ENCODE measurements around the gene FANCC. TPM values are rescaled to one million over a fixed set of nuclear protein-coding genes. Genes with fewer than 3 reads are reported as not detected.
A peak's percentile ranks its signal among the peaks of the same experiment; 100 is the strongest.

FANCC gene
- total and polyA plus RNA-seq, 3 donors from 2014 or later = 30.7 to 38.5 (median 35.1) TPM

DNA sequence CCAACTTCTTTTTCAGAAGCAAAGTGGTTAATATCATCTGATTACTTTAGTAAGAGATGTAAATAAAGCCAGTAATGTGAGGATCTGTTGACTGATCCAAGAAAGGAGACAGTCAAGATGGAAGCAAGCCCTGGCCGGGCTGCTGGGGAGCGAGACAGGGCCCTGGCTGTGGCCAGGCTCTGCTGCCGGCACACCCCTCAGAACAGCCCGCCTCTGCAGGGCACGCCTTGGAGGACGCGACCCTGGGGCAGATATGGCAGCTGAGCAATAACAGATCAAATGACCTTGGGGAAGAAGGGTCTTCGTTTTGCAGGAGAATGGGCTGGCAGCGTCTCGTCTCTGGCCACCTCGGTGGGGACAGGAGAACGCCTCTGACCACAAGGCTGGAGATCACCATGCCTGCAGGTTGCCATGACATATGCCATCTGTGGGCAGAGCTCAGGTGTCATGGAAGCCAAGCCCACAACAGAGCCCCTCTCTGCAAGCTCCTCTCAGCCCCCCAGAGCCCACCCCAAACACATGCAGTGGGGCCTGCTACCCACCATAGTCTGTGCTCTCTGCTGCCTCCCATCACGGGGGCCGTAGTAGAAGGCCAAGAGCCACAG lies 206.5 kb downstream of the FANCC start:
- H3K36me3 ChIP-seq (ENCODE audit: low read depth, missing control alignments) = no peaks in the 10 kb centered on the region
- TF ChIP-seq, protein P1, sequence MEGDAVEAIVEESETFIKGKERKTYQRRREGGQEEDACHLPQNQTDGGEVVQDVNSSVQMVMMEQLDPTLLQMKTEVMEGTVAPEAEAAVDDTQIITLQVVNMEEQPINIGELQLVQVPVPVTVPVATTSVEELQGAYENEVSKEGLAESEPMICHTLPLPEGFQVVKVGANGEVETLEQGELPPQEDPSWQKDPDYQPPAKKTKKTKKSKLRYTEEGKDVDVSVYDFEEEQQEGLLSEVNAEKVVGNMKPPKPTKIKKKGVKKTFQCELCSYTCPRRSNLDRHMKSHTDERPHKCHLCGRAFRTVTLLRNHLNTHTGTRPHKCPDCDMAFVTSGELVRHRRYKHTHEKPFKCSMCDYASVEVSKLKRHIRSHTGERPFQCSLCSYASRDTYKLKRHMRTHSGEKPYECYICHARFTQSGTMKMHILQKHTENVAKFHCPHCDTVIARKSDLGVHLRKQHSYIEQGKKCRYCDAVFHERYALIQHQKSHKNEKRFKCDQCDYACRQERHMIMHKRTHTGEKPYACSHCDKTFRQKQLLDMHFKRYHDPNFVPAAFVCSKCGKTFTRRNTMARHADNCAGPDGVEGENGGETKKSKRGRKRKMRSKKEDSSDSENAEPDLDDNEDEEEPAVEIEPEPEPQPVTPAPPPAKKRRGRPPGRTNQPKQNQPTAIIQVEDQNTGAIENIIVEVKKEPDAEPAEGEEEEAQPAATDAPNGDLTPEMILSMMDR (IDR thresholded peaks at IDR 0.05) = no peak
- no peak for TF ChIP-seq POLR2A (IDR thresholded peaks at IDR 0.05)
- DNase-seq = no peak
- intact Hi-C loops (cut with DNase I; ENCODE audit: low total_unique reads) = no loop called here
- H3K4me1 ChIP-seq = no peaks in the 10 kb centered on the region
- no peak overlapping the region for H3K27ac ChIP-seq
- no peaks in the 10 kb centered on the region for H3K27me3 ChIP-seq
- 88 to 93% methylated on average over 12 to 14 of the region's 14 CpGs for WGBS, 2 donors
- no peak overlapping the region for H3K4me3 ChIP-seq
- H3K9me3 ChIP-seq = no peaks in the 10 kb centered on the region

DNA sequence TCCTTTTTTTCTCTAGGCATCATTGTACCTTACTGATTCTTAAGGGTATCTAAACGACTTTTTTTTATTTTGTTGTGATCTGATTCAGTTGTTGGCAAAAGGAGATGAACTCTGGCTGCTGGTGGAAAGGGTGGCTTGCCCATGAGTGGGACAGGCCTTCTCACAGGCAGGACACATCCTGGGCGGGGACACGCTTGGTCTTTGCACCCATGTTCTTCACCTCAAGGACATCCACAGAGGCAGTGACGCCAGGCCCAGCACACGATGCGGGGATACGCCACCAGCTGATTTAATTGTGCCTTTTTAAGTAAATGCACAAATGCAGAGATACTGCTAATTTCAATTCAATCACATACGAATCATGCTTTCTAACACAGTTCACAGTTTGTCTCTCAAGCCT lies 208.1 kb downstream of the FANCC start:
- TF ChIP-seq, protein P1 (IDR thresholded peaks at IDR 0.05) = no peak
- TF ChIP-seq POLR2A (IDR thresholded peaks at IDR 0.05) = no peak
- H3K27ac ChIP-seq = no peak overlapping the region

DNA sequence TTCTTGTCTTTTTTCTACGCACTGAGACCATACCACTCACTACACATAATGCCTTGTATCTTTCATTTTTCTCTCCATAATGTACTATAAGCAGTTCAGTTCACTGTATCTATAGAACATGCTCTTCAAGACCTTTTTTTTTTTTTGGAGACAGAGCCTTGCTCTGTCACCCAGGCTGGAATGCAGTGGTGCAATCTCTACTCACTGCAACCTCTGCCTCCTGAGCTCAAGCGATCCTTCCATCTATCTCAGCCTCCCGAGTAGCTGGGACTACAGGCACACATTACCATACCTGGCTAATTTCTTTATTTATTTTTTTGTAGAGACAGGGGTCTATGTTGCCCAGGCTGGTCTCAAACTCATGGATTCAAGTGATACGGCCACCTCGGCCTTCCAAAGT lies 208.7 kb downstream of the FANCC start:
- intact Hi-C loops (cut with DNase I; ENCODE audit: low total_unique reads) = no loop called here
- Histone ChIP-seq H3K27me3 (no peaks in the 10 kb centered on the region), H3K4me3 (no peak overlapping the region), H3K36me3 (ENCODE audit: low read depth, missing control alignments) (no peaks in the 10 kb centered on the region), H3K9me3 (no peaks in the 10 kb centered on the region), H3K27ac (no peak overlapping the region), H3K4me1 (no peaks in the 10 kb centered on the region)
- WGBS, 2 donors = 93 to 96% methylated on average over 5 of the region's 5 CpGs
- no peak for DNase-seq
- TF ChIP-seq, protein P1 (IDR thresholded peaks at IDR 0.05) = no peak
- TF ChIP-seq POLR2A (IDR thresholded peaks at IDR 0.05) = no peak

More for the DNA sequence above, 208.1 kb downstream of the FANCC start:
- intact Hi-C loops (cut with DNase I; ENCODE audit: low total_unique reads) = no loop called here
- Histone ChIP-seq H3K36me3 (ENCODE audit: low read depth, missing control alignments) (no peaks in the 10 kb centered on the region), H3K4me3 (no peak overlapping the region), H3K9me3 (no peaks in the 10 kb centered on the region), H3K4me1 (no peaks in the 10 kb centered on the region), H3K27me3 (no peaks in the 10 kb centered on the region)
- no peak for DNase-seq
- WGBS, 2 donors = 90 to 94% methylated on average over 8 of the region's 8 CpGs

DNA sequence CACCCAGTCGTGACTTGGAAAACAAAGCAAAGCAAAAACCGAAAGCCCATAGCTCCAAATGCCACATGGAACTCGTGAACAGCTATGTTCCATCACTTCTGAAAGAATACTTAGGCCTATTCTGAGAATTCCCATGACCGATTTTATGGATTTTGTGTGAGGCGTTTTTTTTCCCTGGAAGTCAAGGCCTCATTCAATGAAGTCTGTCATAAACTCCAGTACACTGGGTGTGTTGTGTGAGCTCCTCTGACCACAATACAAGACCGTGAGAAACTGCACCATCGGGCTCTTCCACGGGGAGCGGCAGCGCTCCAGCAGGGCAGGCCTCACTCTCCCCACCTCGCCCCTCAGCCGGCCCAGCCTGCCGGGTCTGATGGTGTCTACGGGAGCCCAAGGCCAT lies 209.5 kb downstream of the FANCC start:
- intact Hi-C loops (cut with DNase I; ENCODE audit: low total_unique reads) = no loop called here
- H3K9me3 ChIP-seq = no peaks in the 10 kb centered on the region
- 78 to 83% methylated on average over 14 of the region's 14 CpGs for WGBS, 2 donors
- peak overlapping the region in 1 of 2 donors; percentile 67 for H3K27ac ChIP-seq
- no peak overlapping the region for H3K4me3 ChIP-seq
- H3K27me3 ChIP-seq = no peaks in the 10 kb centered on the region
- peaks cover under 1% of the 10 kb centered on the region for H3K4me1 ChIP-seq
- no peaks in the 10 kb centered on the region for H3K36me3 ChIP-seq (ENCODE audit: low read depth, missing control alignments)
- DNase-seq = no peak
- TF ChIP-seq, protein P1 (IDR thresholded peaks at IDR 0.05) = no peak
